Erythroblast (primary cell): ENCODE data around the gene UNC5A.

Experiments used
- GATA1 ChIP-seq: IDR thresholded peaks from 2 replicates; pipeline ENCODE4 v1.6.1; 2011; ENCODE audit warnings: low read depth, mild to moderate bottlenecking, control low read depth, low read length, moderate library complexity
- POLR2A ChIP-seq: IDR thresholded peaks from 2 replicates; pipeline ENCODE4 v1.6.1; 2011; ENCODE audit warnings: mild to moderate bottlenecking, low read length

DNA sequence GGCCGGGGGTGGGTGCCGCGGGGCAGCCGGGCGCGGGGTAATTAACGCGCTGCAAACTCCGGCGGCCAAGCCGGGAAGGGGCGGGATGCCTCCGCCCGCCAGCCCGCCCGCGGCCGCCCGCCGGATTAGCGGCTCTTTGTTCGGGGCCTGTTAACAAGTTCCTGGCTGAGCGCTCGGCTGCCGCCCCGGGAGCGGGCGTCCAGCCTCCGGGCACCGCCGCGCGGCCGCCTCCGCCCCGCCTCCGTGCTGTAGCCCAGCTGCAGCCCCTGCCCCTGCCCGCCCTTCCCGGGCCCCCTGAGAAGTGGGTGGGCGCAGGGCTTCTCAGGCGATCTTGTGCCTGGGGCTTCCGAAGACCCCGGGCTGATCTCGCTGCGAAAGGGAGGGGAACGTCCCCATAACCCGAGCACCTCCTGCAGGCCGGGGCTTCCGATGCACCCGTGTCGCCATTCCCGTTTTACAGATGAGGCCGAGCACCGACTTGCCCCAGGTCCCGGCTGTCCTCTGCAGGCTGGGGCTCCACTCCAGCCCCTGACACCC, 7.5 kb downstream of the UNC5A start:
- TF ChIP-seq POLR2A (no peak), GATA1 (no peak)
